ENCODE results near the gene ZKSCAN1.
A peak's percentile ranks its signal among the peaks of the same experiment; 100 is the strongest.

The ZKSCAN1 gene

GRCh38 chr7:100080907-100081534 is 65.6 kb downstream of the ZKSCAN1 start:
- no peak for TF ChIP-seq CTCF (IDR thresholded peaks at IDR 0.05)
- H3K4me3 ChIP-seq = peak overlapping the region; percentile 100
- peak overlapping the region; percentile 68 to 91 for H3K27ac ChIP-seq
- DNase-seq (ENCODE audit: low spot score) = no peak

GRCh38 chr7:100081535-100082102 is 66.2 kb downstream of the ZKSCAN1 start, which contains the start of gene ZNF3:
Gene ZNF3, minus strand, starts transcription at chr7:100081723. Its CDS starts 4,366 bp downstream, at chr7:100077357.
- peak; percentile 99 for DNase-seq (ENCODE audit: low spot score)
- Histone ChIP-seq H3K27ac (peak within 1 kb of the TSS; percentile 68 to 91), H3K4me3 (peak within 1 kb of the TSS; percentile 100)
- peak; percentile 80 for TF ChIP-seq CTCF (IDR thresholded peaks at IDR 0.05)

GRCh38 chr7:100082978-100083377 is 67.6 kb downstream of the ZKSCAN1 start:
- Histone ChIP-seq H3K27ac (peak overlapping the region in 1 of 2 donors; percentile 42), H3K4me3 (peak overlapping the region; percentile 100)
- TF ChIP-seq CTCF (IDR thresholded peaks at IDR 0.05) = no peak
- DNase-seq (ENCODE audit: low spot score) = no peak

- Histone ChIP-seq H3K4me3 (no peak overlapping the region), H3K27ac (no peak overlapping the region)
- no peak for DNase-seq (ENCODE audit: low spot score)
- no peak for TF ChIP-seq CTCF (IDR thresholded peaks at IDR 0.05)
Measured at GRCh38 chr7:100085515-100085914, 70.1 kb downstream of the ZKSCAN1 start.

GRCh38 chr7:100087055-100087750 is 71.8 kb downstream of the ZKSCAN1 start:
- Histone ChIP-seq H3K27ac (no peak overlapping the region), H3K4me3 (no peak overlapping the region)
- no peak for DNase-seq (ENCODE audit: low spot score)
- TF ChIP-seq CTCF (IDR thresholded peaks at IDR 0.05) = no peak

GRCh38 chr7:100088095-100088620 is 72.8 kb downstream of the ZKSCAN1 start:
- TF ChIP-seq CTCF (IDR thresholded peaks at IDR 0.05) = no peak
- peak overlapping the region; percentile 85 to 93 for H3K27ac ChIP-seq
- no peak for DNase-seq (ENCODE audit: low spot score)
- H3K4me3 ChIP-seq = peak overlapping the region; percentile 94
